SK-N-SH (cell line): Measurements from ENCODE around the gene IGF2R. TPM values are rescaled to one million over a fixed set of nuclear protein-coding genes. Genes with fewer than 3 reads are reported as not detected.

Experiments
- CTCF ChIA-PET: fragments of 300-600, 350-600 bp; formaldehyde crosslinking; extraction: SDS; loops from one replicate; lab custom pipeline; 2021; lab: Yijun Ruan, JAX
- POLR2A ChIA-PET: fragments of 350-600 bp; sonication (Branson Sonifier 250); formaldehyde crosslinking; extraction: SDS; loops from one replicate; lab custom pipeline; 2020; ENCODE audit warnings: antibody characterized with exemption, inconsistent platforms; lab: Yijun Ruan, JAX
- DNase-seq: peaks from one replicate; pipeline ENCODE4 v3.0.0; 2012
- H2AFZ ChIP-seq: fragments of 200-600 bp; sonication (generic); 2 replicates; pipeline ENCODE4 v1.8.1; 2016; ENCODE audit warnings: antibody characterized with exemption, mild to moderate bottlenecking, low read depth
- H3F3A ChIP-seq: fragments of 200-600 bp; sonication (generic); replicated peaks from 2 replicates; pipeline ENCODE3; 2016; ENCODE audit warnings: antibody characterized with exemption, mild to moderate bottlenecking; ENCODE audit not compliant: insufficient read depth
- H3K27ac ChIP-seq, 2 experiments: fragments of 200-500 bp in 1 of 2; fragments of 200-600 bp in 1 of 2; sonication (Bioruptor generic) in 1 of 2; sonication (generic), shearing (Covaris generic) in 1 of 2; 2 replicates each; pipeline versions ENCODE4 v1.5.1 to v1.6.1; 2014 to 2016; ENCODE audit warnings: low read depth in 2 of 2, inconsistent platforms in 1 of 2, low read length in 1 of 2, mild to moderate bottlenecking in 1 of 2, mixed read lengths in 1 of 2
- H3K27me3 ChIP-seq: fragments of 200-600 bp; sonication (generic), shearing (Covaris generic); 2 replicates; pipeline ENCODE4 v1.6.1; 2016; ENCODE audit warnings: mixed run types; ENCODE audit not compliant: insufficient read depth
- H3K36me3 ChIP-seq, 2 experiments: fragments of 200-500 bp in 1 of 2; fragments of 200-600 bp in 1 of 2; sonication (Bioruptor generic) in 1 of 2; sonication (generic) in 1 of 2; replicated peaks in 1 of 2; 2 replicates each; pipeline versions ENCODE3 to v1.5.1; 2014 to 2016; ENCODE audit warnings: low read length in 1 of 2, mild to moderate bottlenecking in 1 of 2; ENCODE audit not compliant: insufficient read depth in 2 of 2, control insufficient read depth in 1 of 2
- H3K4me1 ChIP-seq, 2 experiments: fragments of 200-500 bp in 1 of 2; fragments of 200-600 bp in 1 of 2; sonication (Bioruptor generic) in 1 of 2; sonication (generic), shearing (Covaris generic) in 1 of 2; 2 replicates each; pipeline versions ENCODE4 v1.5.1 to v1.6.1; 2014 to 2016; ENCODE audit warnings: low read depth in 1 of 2, low read length in 1 of 2, mixed run types in 1 of 2; ENCODE audit not compliant: insufficient read depth in 2 of 2, control insufficient read depth in 1 of 2
- H3K4me2 ChIP-seq: fragments of 200-600 bp; sonication (generic), shearing (Covaris generic); 2 replicates; pipeline ENCODE4 v1.6.1; 2017; ENCODE audit warnings: mixed run types
- H3K4me3 ChIP-seq, 2 experiments: fragments of 200-500 bp in 1 of 2; fragments of 200-600 bp in 1 of 2; sonication (Bioruptor generic) in 1 of 2; sonication (generic), shearing (Covaris generic) in 1 of 2; 2 replicates each; pipeline versions ENCODE4 v1.5.1 to v1.8.1; 2014 to 2016; ENCODE audit warnings: low read depth in 2 of 2, inconsistent platforms in 1 of 2, low read length in 1 of 2, mild to moderate bottlenecking in 1 of 2, mixed read lengths in 1 of 2, moderate library complexity in 1 of 2
- H3K79me2 ChIP-seq: fragments of 200-600 bp; sonication (generic); 2 replicates; pipeline ENCODE4 v1.8.1; 2017; ENCODE audit warnings: mild to moderate bottlenecking; ENCODE audit not compliant: insufficient read depth
- H3K9ac ChIP-seq: fragments of 200-600 bp; sonication (generic); 2 replicates; pipeline ENCODE4 v1.6.1; 2017; ENCODE audit warnings: mixed run types
- H3K9me2 ChIP-seq: fragments of 200-600 bp; sonication (generic); 2 replicates; pipeline ENCODE4 v1.6.1; 2017; ENCODE audit warnings: mixed run types
- H3K9me3 ChIP-seq: fragments of 200-600 bp; sonication (generic); 2 replicates; pipeline ENCODE4 v1.6.1; 2017; ENCODE audit warnings: mixed run types, mild to moderate bottlenecking, moderate library complexity
- H4K20me1 ChIP-seq: fragments of 200-600 bp; sonication (generic); 2 replicates; pipeline ENCODE4 v1.6.1; 2017; ENCODE audit warnings: mild to moderate bottlenecking, mixed run types; ENCODE audit not compliant: insufficient read depth
- CTCF ChIP-seq: fragments of 200-600 bp; sonication (generic); IDR thresholded peaks from 2 replicates; pipeline ENCODE4 v1.6.1; 2017; ENCODE audit warnings: antibody characterized with exemption, mild to moderate bottlenecking, moderate library complexity
- ELF1 ChIP-seq: IDR thresholded peaks from 2 replicates; pipeline ENCODE4 v1.4.0; 2012
- EP300 ChIP-seq, 2 experiments: IDR thresholded peaks; 2 replicates each; pipeline versions ENCODE4 v1.4.0 to v1.6.1; 2012; ENCODE audit warnings: borderline replicate concordance in 1 of 2, low read depth in 1 of 2, low read length in 1 of 2
- MEF2A ChIP-seq: IDR thresholded peaks from 2 replicates; pipeline ENCODE4 v1.4.0; 2012; ENCODE audit warnings: low read depth, borderline replicate concordance
- RFX5 ChIP-seq: IDR thresholded peaks from 2 replicates; pipeline ENCODE4 v1.6.1; 2012; ENCODE audit warnings: mild to moderate bottlenecking, improper control_type of control experiment, low read length
- TAF1 ChIP-seq: IDR thresholded peaks from 2 replicates; pipeline ENCODE4 v1.6.1; 2012; ENCODE audit warnings: low read depth, mild to moderate bottlenecking, low read length, moderate library complexity, borderline replicate concordance
- TEAD4 ChIP-seq: IDR thresholded peaks from 2 replicates; pipeline ENCODE4 v1.4.0; 2012; ENCODE audit warnings: mild to moderate bottlenecking, borderline replicate concordance; ENCODE audit not compliant: insufficient read depth
- ZBTB33 ChIP-seq: IDR thresholded peaks from 2 replicates; pipeline ENCODE4 v1.4.0; 2012; ENCODE audit warnings: low read depth, borderline replicate concordance
- WGBS: methylation state at CpG from one replicate; pipeline ENCODE4 v1.1.6; 2017; ENCODE audit warnings: low lambda C conversion rate; 5-methylcytosine and 5-hydroxymethylcytosine counted together
- polyA plus RNA-seq, 3 experiments: library from polyadenylated mRNA; depleted of rRNA; stranded (reverse); fragments of >200 nt; gene quantifications; 2 replicates each; pipeline ENCODE4 v1.2.3, GENCODE V29; 2012

IGF2R gene
- polyA plus RNA-seq, 1 of the 3 experiments (the other 2 are of a cell fraction): 45.0 TPM

- ChIA-PET CTCF (interaction anchor here (1.1 to 1.7 kb wide), 2 partner anchors 13 to 166 kb away, joined by 3 to 4 read pairs; partner anchors contain the start of gene SLC22A1), POLR2A (no interaction called here)
- Histone ChIP-seq H3K9me2 (no peaks in the 10 kb centered on the region), H3K27me3 (no peaks in the 10 kb centered on the region), H3K27ac (no peak overlapping the region), H3K4me3 (no peak overlapping the region), H3K9me3 (no peaks in the 10 kb centered on the region), H2AFZ (no peak overlapping the region), H3K4me1 (peaks cover 0 to 4% of the 10 kb centered on the region in 2 experiments; a peak in 1 of 4 replicates), H3K4me2 (no peak overlapping the region), H4K20me1 (no peaks in the 10 kb centered on the region), H3F3A (no peaks in the 10 kb centered on the region), H3K79me2 (no peaks in the 10 kb centered on the region), H3K36me3 (peaks cover 26 to 40% of the 10 kb centered on the region in 2 experiments), H3K9ac (no peak overlapping the region)
- TF ChIP-seq CTCF (no peak), EP300 (IDR thresholded peaks at IDR 0.05; ENCODE audit: borderline replicate concordance in 1 of 2, low read depth in 1 of 2, low read length in 1 of 2) (no peak), ZBTB33 (no peak)
- WGBS: 91% methylated on average over 5 of the region's 5 CpGs
- no peak for DNase-seq
These were observed 139.2 kb downstream of the IGF2R start for GRCh38 chr6:160108077-160108476.

GRCh38 chr6:160110586-160111123 is 141.8 kb downstream of the IGF2R start:
- H3K27ac ChIP-seq: no peak overlapping the region
- peaks cover 15 to 20% of the 10 kb centered on the region in 2 experiments for H3K36me3 ChIP-seq
- no peak overlapping the region for H3K4me3 ChIP-seq
- no peaks in the 10 kb centered on the region for H3K79me2 ChIP-seq
- no peak for TF ChIP-seq RFX5
- no peak for TF ChIP-seq TAF1
- TF ChIP-seq ELF1: no peak
- TF ChIP-seq TEAD4: no peak
- TF ChIP-seq MEF2A: no peak
- no peaks in the 10 kb centered on the region for H3K9me2 ChIP-seq
- no peaks in the 10 kb centered on the region for H3K9me3 ChIP-seq
- no peak overlapping the region for H3K4me2 ChIP-seq
- ChIA-PET POLR2A (no interaction called here), CTCF (interaction anchor here (2.0 kb wide), 1 partner anchor 22 kb away, joined by 8 read pairs; no protein-coding TSS in a partner anchor)
- no peak overlapping the region for H2AFZ ChIP-seq
- H3K4me1 ChIP-seq: peaks cover 0 to 4% of the 10 kb centered on the region in 2 experiments; a peak in 1 of 4 replicates
- no peak for DNase-seq
- no peaks in the 10 kb centered on the region for H4K20me1 ChIP-seq
- H3K27me3 ChIP-seq: no peaks in the 10 kb centered on the region
- H3K9ac ChIP-seq: no peak overlapping the region
- H3F3A ChIP-seq: no peaks in the 10 kb centered on the region
